Testis (tissue), 3 donors: ENCODE measurements around the gene MYBBP1A. TPM values are rescaled to one million over a fixed set of nuclear protein-coding genes. Genes with fewer than 3 reads are reported as not detected.
A peak's percentile ranks its signal among the peaks of the same experiment; 100 is the strongest.

Source experiments
- DNase-seq: peaks from one replicate; pipeline ENCODE4 v3.0.0-alpha.2; 2019
- H3K27ac ChIP-seq, 2 donors: fragments of 200-600 bp; sonication (generic); one replicate each; pipeline ENCODE4 v1.5.1; 2019
- H3K27me3 ChIP-seq: fragments of 200-600 bp; sonication (generic); one replicate; pipeline ENCODE4 v1.5.1; 2019
- H3K36me3 ChIP-seq: fragments of 200-600 bp; sonication (generic); one replicate; pipeline ENCODE4 v1.5.1; 2017; ENCODE audit warnings: low read depth; ENCODE audit errors: missing control alignments
- H3K4me1 ChIP-seq: fragments of 200-600 bp; sonication (generic); one replicate; pipeline ENCODE4 v1.5.1; 2019
- H3K4me3 ChIP-seq, 2 donors: fragments of 200-600 bp; sonication (generic); one replicate each; pipeline ENCODE4 v1.5.1; 2017 to 2019
- H3K9me3 ChIP-seq: fragments of 200-600 bp; sonication (generic); one replicate; pipeline ENCODE4 v1.5.1; 2017
- POLR2A ChIP-seq: fragments of 450-650 bp; IDR thresholded peaks from one replicate; pipeline ENCODE4 v1.6.1; 2017; ENCODE audit warnings: antibody characterized with exemption, mild to moderate bottlenecking, moderate library complexity
- WGBS, 2 donors: methylation state at CpG; one replicate each; pipeline ENCODE4 v1.1.5; 2018; 5-methylcytosine and 5-hydroxymethylcytosine counted together
- intact Hi-C: fragments of 100-400 bp; cut with DNase I; formaldehyde crosslinking; loops from one replicate; pipeline ENCODE4 v1.15.1; 2023; ENCODE audit warnings: low total_unique reads
- polyA plus RNA-seq: library from polyadenylated mRNA; stranded (reverse); fragments of 350-450 nt; fragmentation: Illumina TruSeq; extraction: RNeasy Lipid Tissue Mini Kit (QIAGEN cat#74804); gene quantifications from one replicate; pipeline ENCODE4 v1.2.3, GENCODE V29; 2014; ENCODE audit warnings: low read depth, low replicate concordance; ENCODE audit not compliant: insufficient read depth
- total RNA-seq, 2 donors: library from RNA; depleted of rRNA; stranded (reverse); fragments of >200 nt; gene quantifications; one replicate each; pipeline ENCODE4 v1.2.3, GENCODE V29; 2016
- TF ChIP-seq, protein P1 (sequence below), 3 experiments: fragments of 450-650 bp in 2 of 3; fragments of 200-600 bp in 1 of 3; sonication (generic) in 1 of 3; IDR thresholded peaks; one replicate each; pipeline ENCODE4 v1.5.1; 2016 to 2019; ENCODE audit warnings: antibody characterized with exemption in 3 of 3, mild to moderate bottlenecking in 2 of 3, moderate library complexity in 1 of 3

MYBBP1A gene
- total and polyA plus RNA-seq, 3 donors from 2014 or later = 32.9 to 78.9 (median 74.1) TPM

DNA sequence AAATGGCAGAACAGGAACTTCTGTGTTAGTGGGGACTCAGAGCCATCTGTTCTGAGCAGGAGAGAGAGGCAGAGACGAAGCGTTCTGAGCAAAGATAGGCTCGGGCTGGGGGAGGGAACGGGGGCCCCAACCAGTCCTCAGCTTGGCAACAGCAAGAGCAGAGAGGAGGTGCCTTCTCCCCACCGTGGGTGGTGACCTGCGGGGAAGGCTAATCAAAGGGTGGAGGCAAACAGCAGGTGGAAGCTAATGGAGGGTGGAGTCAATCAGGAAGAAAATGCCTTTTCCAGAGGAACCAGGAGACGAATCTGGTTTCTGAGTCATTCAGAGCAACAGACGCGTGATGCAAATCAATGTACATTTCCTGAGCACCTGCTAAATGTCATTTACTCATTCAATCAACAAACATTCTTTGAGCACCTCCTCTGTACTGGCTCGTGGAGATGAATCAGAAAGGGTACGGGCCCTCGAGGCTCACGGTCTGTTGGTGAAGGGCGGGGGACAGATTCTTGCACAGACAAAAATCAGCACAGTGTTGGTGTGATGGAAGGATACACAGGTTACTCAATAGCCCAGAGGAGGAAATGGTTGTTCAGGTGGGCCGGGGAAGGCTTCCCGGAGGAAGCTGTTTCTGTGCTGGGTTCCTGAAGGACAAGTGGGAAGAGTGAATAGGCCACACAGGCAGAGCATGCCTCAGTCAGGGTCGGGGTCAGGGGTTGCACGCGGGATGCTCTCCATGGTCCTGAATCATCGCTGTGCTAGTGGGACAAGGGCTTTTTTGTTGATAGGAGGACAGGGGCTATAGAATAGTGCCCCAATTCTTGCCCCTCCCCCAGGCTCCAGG, 62.2 kb downstream of the MYBBP1A start:
- peak; percentile 75 for DNase-seq
- Histone ChIP-seq H3K4me3 (no peak overlapping the region), H3K9me3 (no peaks in the 10 kb centered on the region), H3K27ac (no peak overlapping the region), H3K4me1 (no peaks in the 10 kb centered on the region), H3K27me3 (no peaks in the 10 kb centered on the region), H3K36me3 (no peaks in the 10 kb centered on the region)
- intact Hi-C loops = no loop called here
- 56 to 64% methylated on average over 20 of the region's 20 CpGs for WGBS, 2 donors
- TF ChIP-seq, protein P1, sequence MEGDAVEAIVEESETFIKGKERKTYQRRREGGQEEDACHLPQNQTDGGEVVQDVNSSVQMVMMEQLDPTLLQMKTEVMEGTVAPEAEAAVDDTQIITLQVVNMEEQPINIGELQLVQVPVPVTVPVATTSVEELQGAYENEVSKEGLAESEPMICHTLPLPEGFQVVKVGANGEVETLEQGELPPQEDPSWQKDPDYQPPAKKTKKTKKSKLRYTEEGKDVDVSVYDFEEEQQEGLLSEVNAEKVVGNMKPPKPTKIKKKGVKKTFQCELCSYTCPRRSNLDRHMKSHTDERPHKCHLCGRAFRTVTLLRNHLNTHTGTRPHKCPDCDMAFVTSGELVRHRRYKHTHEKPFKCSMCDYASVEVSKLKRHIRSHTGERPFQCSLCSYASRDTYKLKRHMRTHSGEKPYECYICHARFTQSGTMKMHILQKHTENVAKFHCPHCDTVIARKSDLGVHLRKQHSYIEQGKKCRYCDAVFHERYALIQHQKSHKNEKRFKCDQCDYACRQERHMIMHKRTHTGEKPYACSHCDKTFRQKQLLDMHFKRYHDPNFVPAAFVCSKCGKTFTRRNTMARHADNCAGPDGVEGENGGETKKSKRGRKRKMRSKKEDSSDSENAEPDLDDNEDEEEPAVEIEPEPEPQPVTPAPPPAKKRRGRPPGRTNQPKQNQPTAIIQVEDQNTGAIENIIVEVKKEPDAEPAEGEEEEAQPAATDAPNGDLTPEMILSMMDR (IDR thresholded peaks at IDR 0.05) = no peak
- TF ChIP-seq POLR2A = no peak

DNA sequence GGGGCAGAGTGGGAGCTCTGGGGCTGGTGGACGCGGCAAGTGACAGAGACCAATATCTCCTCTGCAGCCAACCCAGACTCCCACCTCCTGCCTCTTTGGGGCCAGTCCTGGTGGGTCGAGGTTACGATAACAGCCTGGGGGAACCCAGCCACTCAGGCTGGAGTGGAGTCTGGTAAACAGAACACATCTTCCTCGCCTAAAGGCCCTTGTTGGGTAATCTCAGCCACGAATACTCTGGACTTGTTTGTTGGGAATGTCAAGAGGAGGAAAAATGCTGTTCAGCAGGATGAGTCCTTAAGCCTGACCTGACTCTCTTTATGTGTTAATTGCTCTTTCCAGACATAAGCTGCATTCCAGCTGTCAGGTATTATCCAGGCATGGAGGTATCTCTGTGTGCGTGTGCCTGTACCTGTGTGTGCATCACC, 64.5 kb downstream of the MYBBP1A start:
- Histone ChIP-seq H3K4me3 (no peak overlapping the region), H3K9me3 (no peaks in the 10 kb centered on the region), H3K27ac (no peak overlapping the region), H3K4me1 (no peaks in the 10 kb centered on the region), H3K27me3 (no peaks in the 10 kb centered on the region), H3K36me3 (no peaks in the 10 kb centered on the region)
- TF ChIP-seq POLR2A = no peak
- TF ChIP-seq, protein P1 (IDR thresholded peaks at IDR 0.05) = no peak
- DNase-seq = no peak
- intact Hi-C loops = no loop called here
- WGBS, 2 donors = 86 to 88% methylated on average over 7 of the region's 7 CpGs

DNA sequence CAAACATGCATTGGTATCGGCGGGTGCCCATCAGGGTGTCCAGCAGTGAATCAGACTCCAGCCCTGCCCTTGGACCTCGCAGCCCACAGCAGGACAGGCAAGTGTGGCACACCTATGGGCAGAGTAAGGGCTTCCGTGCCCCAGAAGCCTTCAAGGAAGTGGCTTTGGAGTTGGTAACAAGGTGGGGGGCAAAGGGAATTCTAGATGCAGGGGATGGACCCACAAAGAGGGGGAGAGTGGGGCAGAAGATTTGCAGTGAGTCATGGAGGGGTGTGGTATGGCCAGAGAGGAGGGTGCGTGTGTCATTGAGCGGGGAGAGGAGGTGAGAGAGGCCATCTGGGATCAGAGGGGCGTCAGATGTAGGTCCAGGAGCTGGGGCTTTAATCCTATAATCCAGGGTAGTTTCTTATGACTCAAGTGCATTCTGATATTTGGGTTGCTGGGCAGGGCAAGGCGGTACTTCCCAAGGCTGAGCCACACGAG, 65.0 kb downstream of the MYBBP1A start:
- WGBS, 2 donors = 87 to 91% methylated on average over 9 of the region's 9 CpGs
- Histone ChIP-seq H3K4me3 (no peak overlapping the region), H3K36me3 (no peaks in the 10 kb centered on the region), H3K27me3 (no peaks in the 10 kb centered on the region), H3K4me1 (no peaks in the 10 kb centered on the region), H3K27ac (no peak overlapping the region), H3K9me3 (no peaks in the 10 kb centered on the region)
- intact Hi-C loops = no loop called here
- TF ChIP-seq POLR2A = no peak
- TF ChIP-seq, protein P1 (IDR thresholded peaks at IDR 0.05) = no peak
- no peak for DNase-seq

DNA sequence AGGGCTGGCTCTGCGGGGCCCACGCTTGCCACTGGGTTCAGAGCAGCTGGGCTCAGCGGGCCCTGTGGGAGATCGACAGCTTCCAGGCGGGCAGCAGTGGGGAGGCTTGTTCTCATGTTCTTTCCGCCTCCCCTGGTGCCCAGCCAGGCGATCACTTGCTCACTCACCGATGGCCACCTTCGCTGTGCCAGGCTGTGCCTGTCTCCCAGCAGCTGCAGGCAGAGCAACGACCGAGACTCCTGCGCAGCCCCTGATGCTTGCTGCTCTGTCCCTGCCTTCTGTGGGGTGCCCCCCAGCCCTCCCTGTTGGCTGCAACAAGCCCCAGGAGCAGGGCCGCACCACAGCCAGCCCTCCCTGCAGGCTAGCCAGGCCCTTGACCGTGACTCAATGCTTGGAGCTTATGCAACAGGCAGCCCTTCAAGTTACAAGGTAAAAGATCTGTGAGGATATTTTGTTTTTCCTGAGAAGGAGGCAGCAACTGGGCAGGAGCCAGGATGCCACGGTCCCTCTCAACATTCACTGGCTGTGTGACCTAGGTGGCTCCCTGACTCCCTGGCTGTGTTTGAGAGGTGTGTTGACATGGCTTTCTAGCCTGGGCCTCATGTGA, 66.1 kb downstream of the MYBBP1A start:
- H3K4me3 ChIP-seq = no peak overlapping the region
- H3K9me3 ChIP-seq = no peaks in the 10 kb centered on the region
- WGBS, 2 donors = 86 to 98% methylated on average over 6 to 15 of the region's 15 CpGs
- no peaks in the 10 kb centered on the region for H3K36me3 ChIP-seq
- H3K4me1 ChIP-seq = no peaks in the 10 kb centered on the region
- H3K27ac ChIP-seq = no peak overlapping the region
- no peak for DNase-seq
- intact Hi-C loops = no loop called here
- no peaks in the 10 kb centered on the region for H3K27me3 ChIP-seq
- TF ChIP-seq, protein P1 (IDR thresholded peaks at IDR 0.05) = no peak
- no peak for TF ChIP-seq POLR2A

Other genes starting within 250 kb of the MYBBP1A start
- gene UBE2G1, start 188.7 kb downstream of the MYBBP1A start, total RNA-seq = 10 to 100 TPM; 60.7 to 66.1 TPM
- 50.1 TPM for gene UBE2G1, start 188.7 kb downstream of the MYBBP1A start, polyA plus RNA-seq
- 1 to 10 TPM in 1 of 2 donors, under 1 TPM in 1; 0.39 to 1.4 TPM for gene SPNS3, start 121.4 kb downstream of the MYBBP1A start, total RNA-seq
- 0.75 TPM for gene SPNS3, start 121.4 kb downstream of the MYBBP1A start, polyA plus RNA-seq
- gene SPNS2, start 56.5 kb downstream of the MYBBP1A start, total RNA-seq = 1 to 10 TPM; 6.7 to 8.0 TPM
- 11.5 TPM for gene SPNS2, start 56.5 kb downstream of the MYBBP1A start, polyA plus RNA-seq
- gene GGT6, start 5.2 kb upstream of the MYBBP1A start, total RNA-seq = 1 to 10 TPM; 3.8 to 5.9 TPM
- gene GGT6, start 5.2 kb upstream of the MYBBP1A start, polyA plus RNA-seq = 2.5 TPM
- gene SMTNL2, start 29.1 kb upstream of the MYBBP1A start, total RNA-seq = 1 to 10 TPM; 2.6 to 4.3 TPM
- gene SMTNL2, start 29.1 kb upstream of the MYBBP1A start, polyA plus RNA-seq = 6.9 TPM
- 1 to 10 TPM; 1.3 to 2.4 TPM for gene ALOX15, start 86.3 kb upstream of the MYBBP1A start, total RNA-seq
- 5.2 TPM for gene ALOX15, start 86.3 kb upstream of the MYBBP1A start, polyA plus RNA-seq
- 10 to 100 TPM; 88.0 to 88.1 TPM for gene PELP1, start 148.8 kb upstream of the MYBBP1A start, total RNA-seq
- gene PELP1, start 148.8 kb upstream of the MYBBP1A start, polyA plus RNA-seq = 74.4 TPM
- 10 to 100 TPM; 13.5 to 19.5 TPM for gene ARRB2, start 155.2 kb upstream of the MYBBP1A start, total RNA-seq
- gene ARRB2, start 155.2 kb upstream of the MYBBP1A start, polyA plus RNA-seq = 23.0 TPM
- 10 to 100 TPM; 28.7 to 33.7 TPM for gene MED11, start 176.0 kb upstream of the MYBBP1A start, total RNA-seq
- gene MED11, start 176.0 kb upstream of the MYBBP1A start, polyA plus RNA-seq = 24.6 TPM
- gene ZMYND15, start 184.4 kb upstream of the MYBBP1A start, total RNA-seq = 10 to 100 TPM; 23.7 to 25.2 TPM
- 78.7 TPM for gene ZMYND15, start 184.4 kb upstream of the MYBBP1A start, polyA plus RNA-seq
- gene CXCL16, start 184.5 kb upstream of the MYBBP1A start, total RNA-seq = 100 to 1,000 TPM in 1 of 2 donors, 10 to 100 TPM in 1; 53.0 to 172 TPM
- 201 TPM for gene CXCL16, start 184.5 kb upstream of the MYBBP1A start, polyA plus RNA-seq
- gene TM4SF5, start 216.5 kb upstream of the MYBBP1A start, total RNA-seq = 1 to 10 TPM in 1 of 2 donors, not detected in 1; 1.5 TPM
- gene TM4SF5, start 216.5 kb upstream of the MYBBP1A start, polyA plus RNA-seq = not detected
- gene VMO1, start 231.0 kb upstream of the MYBBP1A start, total RNA-seq = 1 to 10 TPM in 1 of 2 donors, under 1 TPM in 1; 0.62 to 1.3 TPM
- gene VMO1, start 231.0 kb upstream of the MYBBP1A start, polyA plus RNA-seq = 0.98 TPM
- gene GLTPD2, start 233.6 kb upstream of the MYBBP1A start, total RNA-seq = not detected
- gene GLTPD2, start 233.6 kb upstream of the MYBBP1A start, polyA plus RNA-seq = not detected
- gene PSMB6, start 240.8 kb upstream of the MYBBP1A start, total RNA-seq = 100 to 1,000 TPM; 101 to 138 TPM
- 191 TPM for gene PSMB6, start 240.8 kb upstream of the MYBBP1A start, polyA plus RNA-seq